Esophagus muscularis mucosa (tissue), 4 donors: ENCODE results near the gene CLP1. TPM values are rescaled to one million over a fixed set of nuclear protein-coding genes. Genes with fewer than 3 reads are reported as not detected.

Experiments
- DNase-seq: peaks from one replicate; pipeline ENCODE4 v3.0.0-alpha.2; 2017; ENCODE audit errors: extremely low spot score
- H3K27ac ChIP-seq, 4 donors: fragments of 200-600 bp; sonication (generic); replicated peaks in 1 of 4; 1 replicate in 3 of 4; 2 replicates in 1 of 4; pipeline ENCODE4 v1.5.1; 2016 to 2019; ENCODE audit warnings: mild to moderate bottlenecking in 1 of 4
- H3K27me3 ChIP-seq, 4 donors: fragments of 200-600 bp; sonication (generic); one replicate each; pipeline versions ENCODE4 v1.5.1 to v1.6.0; 2016 to 2019
- H3K36me3 ChIP-seq, 4 donors: fragments of 200-600 bp; sonication (generic); one replicate each; pipeline ENCODE4 v1.5.1; 2016 to 2019
- H3K4me1 ChIP-seq, 4 donors: fragments of 200-600 bp; sonication (generic); one replicate each; pipeline ENCODE4 v1.5.1; 2016 to 2019
- H3K4me3 ChIP-seq, 4 donors: fragments of 200-600 bp; sonication (generic); 1 replicate in 2 of 4; 2 replicates in 2 of 4; pipeline ENCODE4 v1.5.1; 2016 to 2019; ENCODE audit warnings: mild to moderate bottlenecking in 4 of 4, moderate library complexity in 1 of 4
- H3K9me3 ChIP-seq, 4 donors: fragments of 200-600 bp; sonication (generic); 1 replicate in 3 of 4; 2 replicates in 1 of 4; pipeline ENCODE4 v1.5.1; 2016 to 2019
- EP300 ChIP-seq: sonication (generic); formaldehyde crosslinking; IDR thresholded peaks from one replicate; pipeline ENCODE4 v1.6.1; 2017; ENCODE audit warnings: antibody characterized with exemption
- POLR2A ChIP-seq: fragments of 450-650 bp; IDR thresholded peaks from one replicate; pipeline ENCODE4 v1.6.1; 2017; ENCODE audit warnings: antibody characterized with exemption, moderate library complexity, mild to moderate bottlenecking, low read depth
- POLR2AphosphoS5 ChIP-seq, 2 donors: sonication (generic); formaldehyde crosslinking; IDR thresholded peaks; one replicate each; pipeline ENCODE4 v1.6.1; 2017; ENCODE audit warnings: antibody characterized with exemption in 2 of 2
- WGBS: methylation state at CpG from one replicate; pipeline ENCODE4 v1.1.5; 2018; 5-methylcytosine and 5-hydroxymethylcytosine counted together
- intact Hi-C: fragments of 100-400 bp; cut with DNase I; formaldehyde crosslinking; loops from one replicate; pipeline ENCODE4 v1.15.1; 2023
- total RNA-seq, 4 donors: library from RNA; depleted of rRNA; stranded (reverse); fragments of >200 nt; gene quantifications; one replicate each; pipeline versions ENCODE4 v1.1.0 to v1.2.1, GENCODE V29; 2016
- TF ChIP-seq, protein P1 (sequence below), 3 experiments: fragments of 200-600 bp in 2 of 3; fragments of 450-650 bp in 1 of 3; sonication (generic) in 2 of 3; IDR thresholded peaks; one replicate each; pipeline ENCODE4 v1.5.1; 2017 to 2019; ENCODE audit warnings: antibody characterized with exemption in 3 of 3, mild to moderate bottlenecking in 2 of 3, moderate library complexity in 1 of 3

The CLP1 gene
- total RNA-seq, 4 donors from 2014 or later, result 8.3 to 18.1 (median 14.7) TPM

DNA sequence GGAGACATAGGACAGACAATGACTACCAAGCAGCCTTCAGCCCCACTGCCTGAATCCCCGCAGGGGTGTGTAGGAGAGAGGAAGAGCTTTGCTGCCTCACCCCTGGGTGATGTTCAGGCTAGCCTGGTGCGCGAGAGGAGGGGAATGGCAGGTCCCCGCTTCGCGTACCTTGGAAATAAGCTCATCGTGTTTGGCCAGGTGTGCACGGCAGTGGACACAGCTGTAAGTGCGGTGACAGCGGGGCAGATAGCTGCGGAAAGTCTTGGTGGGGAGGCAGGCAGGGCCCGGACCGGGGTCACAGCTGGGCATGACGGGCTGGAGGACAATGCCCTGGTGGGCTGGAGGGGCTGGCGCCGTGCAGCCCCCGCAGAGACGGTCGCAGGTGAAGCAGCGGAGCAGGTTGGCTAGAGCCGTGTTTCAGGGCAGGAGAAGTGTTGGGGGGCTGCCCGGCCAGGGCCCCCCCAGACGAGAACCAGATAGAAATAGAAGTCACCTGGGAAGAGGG, 10.7 kb upstream of the CLP1 start:
- no peak for TF ChIP-seq EP300
- TF ChIP-seq POLR2AphosphoS5 (IDR thresholded peaks at IDR 0.05), result peak in 1 of 2 donors; percentile 27
- no peak for TF ChIP-seq POLR2A
- TF ChIP-seq, protein P1, sequence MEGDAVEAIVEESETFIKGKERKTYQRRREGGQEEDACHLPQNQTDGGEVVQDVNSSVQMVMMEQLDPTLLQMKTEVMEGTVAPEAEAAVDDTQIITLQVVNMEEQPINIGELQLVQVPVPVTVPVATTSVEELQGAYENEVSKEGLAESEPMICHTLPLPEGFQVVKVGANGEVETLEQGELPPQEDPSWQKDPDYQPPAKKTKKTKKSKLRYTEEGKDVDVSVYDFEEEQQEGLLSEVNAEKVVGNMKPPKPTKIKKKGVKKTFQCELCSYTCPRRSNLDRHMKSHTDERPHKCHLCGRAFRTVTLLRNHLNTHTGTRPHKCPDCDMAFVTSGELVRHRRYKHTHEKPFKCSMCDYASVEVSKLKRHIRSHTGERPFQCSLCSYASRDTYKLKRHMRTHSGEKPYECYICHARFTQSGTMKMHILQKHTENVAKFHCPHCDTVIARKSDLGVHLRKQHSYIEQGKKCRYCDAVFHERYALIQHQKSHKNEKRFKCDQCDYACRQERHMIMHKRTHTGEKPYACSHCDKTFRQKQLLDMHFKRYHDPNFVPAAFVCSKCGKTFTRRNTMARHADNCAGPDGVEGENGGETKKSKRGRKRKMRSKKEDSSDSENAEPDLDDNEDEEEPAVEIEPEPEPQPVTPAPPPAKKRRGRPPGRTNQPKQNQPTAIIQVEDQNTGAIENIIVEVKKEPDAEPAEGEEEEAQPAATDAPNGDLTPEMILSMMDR (IDR thresholded peaks at IDR 0.05), result no peak
- H3K27me3 ChIP-seq, result peaks cover 5 to 60% (median 36%) of the 10 kb centered on the region in 4 donors
- peak overlapping the region in 1 of 4 donors; percentile 6 for H3K4me3 ChIP-seq
- H3K9me3 ChIP-seq, result no peaks in the 10 kb centered on the region
- H3K27ac ChIP-seq, result no peak overlapping the region
- 9% methylated on average over 22 of the region's 23 CpGs for WGBS
- intact Hi-C loops, result loop anchor here (10.0 kb wide), 2 partner anchors 192 to 302 kb away; no protein-coding TSS in a partner anchor
- DNase-seq, result no peak
- peaks cover 53 to 68% (median 63%) of the 10 kb centered on the region in 4 donors for H3K4me1 ChIP-seq
- no peaks in the 10 kb centered on the region for H3K36me3 ChIP-seq

DNA sequence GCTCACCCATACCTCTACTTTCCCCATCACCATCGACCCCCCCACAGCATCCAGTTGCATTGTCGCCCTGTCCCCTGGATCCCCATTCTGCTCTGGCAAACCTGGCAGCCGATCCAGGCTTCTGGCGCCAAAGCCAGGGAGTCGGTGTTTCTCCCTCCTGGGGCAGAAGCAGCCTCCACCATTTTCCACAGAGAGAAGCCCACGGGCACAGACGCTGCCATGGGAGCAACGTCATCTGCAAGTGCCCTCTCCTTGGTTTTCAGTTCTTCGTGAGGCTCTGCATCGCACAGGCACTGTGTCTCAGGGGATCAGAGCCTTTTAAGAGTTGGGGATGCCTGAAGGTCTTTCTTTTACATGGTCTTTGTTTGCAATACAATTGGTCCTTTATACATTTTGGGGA, 10.2 kb upstream of the CLP1 start:
- intact Hi-C loops, result loop anchor here (10.0 kb wide), 2 partner anchors 193 to 303 kb away; no protein-coding TSS in a partner anchor
- H3K36me3 ChIP-seq, result no peaks in the 10 kb centered on the region
- H3K4me3 ChIP-seq, result peak overlapping the region in 1 of 4 donors; percentile 6
- peaks cover 53 to 68% (median 63%) of the 10 kb centered on the region in 4 donors for H3K4me1 ChIP-seq
- no peak overlapping the region for H3K27ac ChIP-seq
- 3% methylated on average over 8 of the region's 10 CpGs for WGBS
- no peaks in the 10 kb centered on the region for H3K9me3 ChIP-seq
- no peak for DNase-seq
- no peak for TF ChIP-seq POLR2AphosphoS5 (IDR thresholded peaks at IDR 0.05)
- TF ChIP-seq, protein P1 (IDR thresholded peaks at IDR 0.05), result no peak
- TF ChIP-seq POLR2A, result no peak
- TF ChIP-seq EP300, result no peak
- peaks cover 5 to 66% (median 36%) of the 10 kb centered on the region in 4 donors for H3K27me3 ChIP-seq

DNA sequence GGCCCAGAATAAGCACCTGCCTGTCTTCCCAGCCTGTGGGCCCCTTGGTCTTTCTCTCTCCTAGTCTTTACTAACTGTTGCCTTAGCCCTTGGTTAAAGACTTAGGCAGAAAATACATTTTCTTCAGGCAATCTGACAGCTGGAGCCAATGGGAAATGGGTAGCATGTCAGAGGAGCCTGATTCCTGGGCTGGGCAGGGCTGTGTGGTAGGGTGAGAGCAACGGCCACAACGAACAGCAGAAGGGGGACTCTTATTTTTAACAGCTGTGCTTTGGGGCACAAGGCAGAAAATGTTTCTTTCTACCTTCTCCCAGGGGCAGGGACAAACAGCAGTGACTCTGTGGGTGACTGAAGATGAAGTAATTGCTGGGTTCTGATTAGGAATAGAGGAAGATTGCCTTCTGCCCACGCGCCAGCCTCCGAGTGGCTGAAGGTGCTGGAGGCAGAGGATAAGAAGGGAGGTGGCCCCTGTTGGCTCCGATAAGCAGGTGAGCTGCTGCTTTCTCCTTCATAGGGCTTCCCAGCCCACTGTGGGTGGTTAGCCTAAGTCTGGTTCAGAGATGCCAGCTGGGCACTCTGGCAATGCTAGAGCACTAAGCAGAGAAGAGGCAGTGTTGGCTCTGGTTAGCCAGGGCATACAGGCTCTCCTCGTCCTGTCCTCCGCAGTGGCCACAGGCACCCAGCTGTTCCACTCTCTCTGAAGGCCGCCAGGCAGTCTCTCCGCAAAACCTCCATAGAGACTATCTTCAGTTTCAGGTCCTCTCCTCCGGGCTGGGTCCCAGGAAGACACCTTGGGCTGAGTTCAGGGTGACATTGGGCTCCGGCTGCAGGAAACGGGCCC, 9.4 kb upstream of the CLP1 start:
- intact Hi-C loops, result loop anchor here (10.0 kb wide), 2 partner anchors 193 to 303 kb away; no protein-coding TSS in a partner anchor
- 9% methylated on average over 9 of the region's 13 CpGs for WGBS
- Histone ChIP-seq H3K4me3 (peak overlapping the region in 3 of 4 donors; percentile 49 to 63 (median 50)), H3K27me3 (peaks cover 5 to 70% (median 36%) of the 10 kb centered on the region in 4 donors), H3K36me3 (no peaks in the 10 kb centered on the region), H3K4me1 (peaks cover 53 to 68% (median 63%) of the 10 kb centered on the region in 4 donors), H3K9me3 (no peaks in the 10 kb centered on the region), H3K27ac (no peak overlapping the region)
- TF ChIP-seq POLR2A (no peak), POLR2AphosphoS5 (IDR thresholded peaks at IDR 0.05) (no peak), EP300 (no peak)
- TF ChIP-seq, protein P1 (IDR thresholded peaks at IDR 0.05), result no peak
- DNase-seq, result no peak

DNA sequence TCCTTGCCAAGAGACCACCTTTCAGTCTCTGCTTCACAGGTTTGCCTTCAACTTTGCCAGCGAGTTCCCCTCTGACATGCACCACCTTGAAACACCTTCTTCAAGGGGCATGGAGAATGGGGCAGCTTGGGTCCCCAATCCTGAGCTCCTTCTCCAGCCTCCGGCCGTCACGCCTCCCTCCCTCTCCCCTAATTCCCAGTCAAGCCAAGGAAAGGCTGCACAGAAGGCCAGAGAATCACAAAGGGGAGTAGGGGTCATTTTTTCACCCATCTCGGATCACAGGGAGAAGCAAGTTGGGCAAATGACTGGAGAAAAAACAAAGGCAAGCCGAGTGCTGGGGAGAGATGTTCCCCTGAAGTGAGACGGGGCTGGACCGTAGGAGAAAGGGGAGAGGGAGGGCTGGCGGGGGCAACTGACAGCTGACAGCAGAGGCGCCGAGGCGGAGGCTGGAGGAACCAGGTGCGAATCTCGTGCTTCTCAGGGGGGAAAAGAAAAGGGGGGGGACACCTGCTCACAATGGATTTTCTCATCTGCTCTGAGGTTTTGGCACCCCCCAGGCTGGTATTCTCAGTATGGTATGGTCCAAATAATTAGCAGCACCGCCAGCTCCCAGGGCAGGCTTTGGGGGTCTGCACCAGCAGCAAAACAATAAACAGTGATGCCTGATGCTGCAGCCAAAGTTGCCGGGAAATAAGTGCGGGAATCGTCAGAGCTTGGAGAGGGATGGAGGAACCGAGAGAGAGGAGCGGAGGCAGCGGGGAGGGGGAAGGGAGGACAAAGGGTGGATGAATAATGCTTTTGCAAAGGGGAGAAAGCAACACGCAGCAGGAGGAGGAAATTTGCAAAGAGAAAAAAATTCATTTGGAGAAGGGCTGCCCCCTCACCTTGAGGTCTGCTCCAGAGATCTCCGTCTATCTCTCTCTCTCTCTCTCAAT, 8.5 kb upstream of the CLP1 start:
- peak overlapping the region in 3 of 4 donors; percentile 21 to 27 (median 21) for H3K27ac ChIP-seq
- H3K4me1 ChIP-seq, result peaks cover 53 to 65% (median 63%) of the 10 kb centered on the region in 4 donors
- peak overlapping the region; percentile 43 to 63 (median 50) for H3K4me3 ChIP-seq
- WGBS, result under 1% methylated on average over 21 of the region's 23 CpGs
- no peaks in the 10 kb centered on the region for H3K9me3 ChIP-seq
- intact Hi-C loops, result loop anchor here (10.0 kb wide), 2 partner anchors 194 to 304 kb away; no protein-coding TSS in a partner anchor
- H3K36me3 ChIP-seq, result no peaks in the 10 kb centered on the region
- H3K27me3 ChIP-seq, result peaks cover 5 to 75% (median 36%) of the 10 kb centered on the region in 4 donors
- TF ChIP-seq EP300 (no peak), POLR2A (no peak), POLR2AphosphoS5 (IDR thresholded peaks at IDR 0.05) (no peak)
- TF ChIP-seq, protein P1 (IDR thresholded peaks at IDR 0.05), result no peak
- no peak for DNase-seq
